ENCODE measurements around the gene CRAMP1.

- TF ChIP-seq, protein P1, sequence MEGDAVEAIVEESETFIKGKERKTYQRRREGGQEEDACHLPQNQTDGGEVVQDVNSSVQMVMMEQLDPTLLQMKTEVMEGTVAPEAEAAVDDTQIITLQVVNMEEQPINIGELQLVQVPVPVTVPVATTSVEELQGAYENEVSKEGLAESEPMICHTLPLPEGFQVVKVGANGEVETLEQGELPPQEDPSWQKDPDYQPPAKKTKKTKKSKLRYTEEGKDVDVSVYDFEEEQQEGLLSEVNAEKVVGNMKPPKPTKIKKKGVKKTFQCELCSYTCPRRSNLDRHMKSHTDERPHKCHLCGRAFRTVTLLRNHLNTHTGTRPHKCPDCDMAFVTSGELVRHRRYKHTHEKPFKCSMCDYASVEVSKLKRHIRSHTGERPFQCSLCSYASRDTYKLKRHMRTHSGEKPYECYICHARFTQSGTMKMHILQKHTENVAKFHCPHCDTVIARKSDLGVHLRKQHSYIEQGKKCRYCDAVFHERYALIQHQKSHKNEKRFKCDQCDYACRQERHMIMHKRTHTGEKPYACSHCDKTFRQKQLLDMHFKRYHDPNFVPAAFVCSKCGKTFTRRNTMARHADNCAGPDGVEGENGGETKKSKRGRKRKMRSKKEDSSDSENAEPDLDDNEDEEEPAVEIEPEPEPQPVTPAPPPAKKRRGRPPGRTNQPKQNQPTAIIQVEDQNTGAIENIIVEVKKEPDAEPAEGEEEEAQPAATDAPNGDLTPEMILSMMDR (IDR thresholded peaks at IDR 0.05), result no peak
- TF ChIP-seq POLR2A (IDR thresholded peaks at IDR 0.05), result no peak
These were observed 96.6 kb downstream of the CRAMP1 start for GRCh38 chr16:1708768-1709180.
